ENCODE results near the gene NUDCD3. TPM values are rescaled to one million over a fixed set of nuclear protein-coding genes. Genes with fewer than 3 reads are reported as not detected.

Gene NUDCD3
- total RNA-seq, 1 donor: 47.1 TPM

- TF ChIP-seq, protein P1, sequence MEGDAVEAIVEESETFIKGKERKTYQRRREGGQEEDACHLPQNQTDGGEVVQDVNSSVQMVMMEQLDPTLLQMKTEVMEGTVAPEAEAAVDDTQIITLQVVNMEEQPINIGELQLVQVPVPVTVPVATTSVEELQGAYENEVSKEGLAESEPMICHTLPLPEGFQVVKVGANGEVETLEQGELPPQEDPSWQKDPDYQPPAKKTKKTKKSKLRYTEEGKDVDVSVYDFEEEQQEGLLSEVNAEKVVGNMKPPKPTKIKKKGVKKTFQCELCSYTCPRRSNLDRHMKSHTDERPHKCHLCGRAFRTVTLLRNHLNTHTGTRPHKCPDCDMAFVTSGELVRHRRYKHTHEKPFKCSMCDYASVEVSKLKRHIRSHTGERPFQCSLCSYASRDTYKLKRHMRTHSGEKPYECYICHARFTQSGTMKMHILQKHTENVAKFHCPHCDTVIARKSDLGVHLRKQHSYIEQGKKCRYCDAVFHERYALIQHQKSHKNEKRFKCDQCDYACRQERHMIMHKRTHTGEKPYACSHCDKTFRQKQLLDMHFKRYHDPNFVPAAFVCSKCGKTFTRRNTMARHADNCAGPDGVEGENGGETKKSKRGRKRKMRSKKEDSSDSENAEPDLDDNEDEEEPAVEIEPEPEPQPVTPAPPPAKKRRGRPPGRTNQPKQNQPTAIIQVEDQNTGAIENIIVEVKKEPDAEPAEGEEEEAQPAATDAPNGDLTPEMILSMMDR (IDR thresholded peaks at IDR 0.05; ENCODE audit: insufficient read depth, low read length): no peak
- H3K4me3 ChIP-seq (ENCODE audit: low read depth, low read length): no peak overlapping the region
- DNase-seq (ENCODE audit: low read depth): no peak
Measured at GRCh38 chr7:44390701-44391100, 99.8 kb downstream of the NUDCD3 start.

- no peak for DNase-seq (ENCODE audit: low read depth)
- no peak overlapping the region for H3K4me3 ChIP-seq (ENCODE audit: low read depth, low read length)
- TF ChIP-seq, protein P1 (IDR thresholded peaks at IDR 0.05; ENCODE audit: insufficient read depth, low read length): no peak
Measured at GRCh38 chr7:44388089-44388970, 102.1 kb downstream of the NUDCD3 start.

DNA sequence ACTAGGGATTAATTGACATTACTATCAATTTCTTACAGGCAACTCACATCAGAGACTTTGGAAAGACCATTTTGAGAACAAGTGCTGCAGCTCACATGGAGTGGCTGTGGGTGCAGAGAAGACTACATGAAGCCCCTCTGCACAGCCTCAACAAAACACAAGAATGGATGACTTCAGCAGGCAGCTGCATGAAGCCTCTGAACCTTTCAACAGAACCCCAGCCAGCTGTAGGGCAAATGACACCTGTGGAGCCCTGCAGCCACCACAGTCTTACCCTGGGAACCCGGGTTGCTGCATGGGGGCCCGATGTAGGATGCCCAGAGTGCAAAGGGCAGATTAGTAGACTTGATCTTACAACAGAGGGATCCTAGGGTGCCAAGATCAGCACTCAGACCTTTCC lies 103.1 kb downstream of the NUDCD3 start:
- no peak for DNase-seq (ENCODE audit: low read depth)
- H3K4me3 ChIP-seq (ENCODE audit: low read depth, low read length): no peak overlapping the region
- TF ChIP-seq, protein P1 (IDR thresholded peaks at IDR 0.05; ENCODE audit: insufficient read depth, low read length): no peak

DNA sequence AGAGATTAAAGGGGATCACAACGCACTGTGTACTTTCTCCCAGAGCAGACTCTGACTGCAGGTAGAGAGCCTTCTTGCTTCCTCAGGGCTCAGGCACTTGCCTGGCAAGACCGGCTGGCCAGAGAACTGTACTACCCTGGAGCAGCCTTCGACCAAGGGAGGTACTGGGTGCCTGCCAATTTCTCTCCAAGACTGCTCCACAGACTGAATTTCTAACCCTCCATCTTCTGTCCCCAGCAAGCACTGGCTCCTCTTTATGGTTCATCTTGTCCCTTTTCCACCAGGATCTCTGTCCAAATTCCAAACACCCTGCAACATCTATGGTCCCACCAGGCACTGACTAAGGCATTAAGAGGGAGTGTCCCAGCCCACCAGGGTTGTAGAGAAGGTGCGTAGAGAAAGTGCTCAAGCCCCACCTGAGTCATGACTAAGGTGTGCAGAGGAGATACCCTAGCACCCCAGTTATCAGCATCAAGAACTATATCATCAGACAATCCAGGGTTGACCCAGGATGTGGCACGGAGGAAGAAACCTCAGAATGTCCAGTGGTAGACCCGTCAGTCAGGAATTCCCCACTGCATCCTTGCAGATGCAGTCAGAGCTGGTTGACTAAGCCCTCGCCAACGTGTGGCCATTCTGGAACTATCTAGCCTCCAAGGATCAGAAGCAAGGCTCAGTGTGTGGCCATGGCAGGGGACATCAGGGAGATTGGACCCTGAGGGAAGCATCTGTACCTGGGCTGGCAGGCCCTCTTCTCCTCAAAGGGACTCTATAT lies 104.1 kb downstream of the NUDCD3 start:
- TF ChIP-seq, protein P1 (IDR thresholded peaks at IDR 0.05; ENCODE audit: insufficient read depth, low read length): no peak
- DNase-seq (ENCODE audit: low read depth): no peak
- no peak overlapping the region for H3K4me3 ChIP-seq (ENCODE audit: low read depth, low read length)

DNA sequence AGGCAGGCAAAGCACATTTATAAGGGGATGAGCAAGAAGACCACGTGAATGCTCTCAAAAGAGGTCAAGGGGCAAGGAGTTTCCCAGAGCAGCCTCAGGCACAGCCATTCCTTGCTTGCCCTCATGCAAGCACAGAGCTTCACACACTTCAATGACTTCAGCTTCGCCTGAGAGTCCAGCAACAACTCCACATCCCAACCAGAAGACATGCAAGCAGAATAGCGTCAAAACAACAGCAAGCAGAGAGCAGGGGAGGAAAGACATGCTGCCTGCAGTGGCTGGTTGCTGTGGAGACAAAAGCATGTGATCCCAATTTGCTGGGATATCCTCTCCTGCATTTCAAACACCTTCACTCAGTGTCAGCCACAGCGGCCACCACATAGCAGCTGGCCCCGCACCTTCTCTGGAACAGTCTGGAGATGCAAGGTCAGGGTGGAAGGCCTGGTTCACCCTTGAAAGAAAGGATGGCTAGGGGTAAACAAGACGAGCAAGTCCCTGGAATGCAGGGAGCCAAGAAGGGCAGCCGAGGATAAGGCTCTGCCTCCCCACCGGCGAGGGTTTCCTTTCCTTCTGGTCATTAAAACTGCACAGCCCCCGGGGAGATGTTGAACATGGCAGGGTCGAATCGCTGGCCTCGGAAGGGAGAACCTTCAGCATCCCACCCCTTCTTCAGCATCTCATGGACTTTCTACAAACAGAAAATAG lies 104.9 kb downstream of the NUDCD3 start:
- DNase-seq (ENCODE audit: low read depth): no peak
- TF ChIP-seq, protein P1 (IDR thresholded peaks at IDR 0.05; ENCODE audit: insufficient read depth, low read length): no peak
- H3K4me3 ChIP-seq (ENCODE audit: low read depth, low read length): no peak overlapping the region

- no peak overlapping the region for H3K4me3 ChIP-seq (ENCODE audit: low read depth, low read length)
- TF ChIP-seq, protein P1 (IDR thresholded peaks at IDR 0.05; ENCODE audit: insufficient read depth, low read length): no peak
- no peak for DNase-seq (ENCODE audit: low read depth)
Measured at GRCh38 chr7:44384586-44385433, 105.6 kb downstream of the NUDCD3 start.
